Measurements from ENCODE around the gene ZNF24. TPM values are rescaled to one million over a fixed set of nuclear protein-coding genes. Genes with fewer than 3 reads are reported as not detected.

Gene ZNF24
- total RNA-seq, 4 donors from 2014 or later: 54.9 to 76.2 (median 58.1) TPM

DNA sequence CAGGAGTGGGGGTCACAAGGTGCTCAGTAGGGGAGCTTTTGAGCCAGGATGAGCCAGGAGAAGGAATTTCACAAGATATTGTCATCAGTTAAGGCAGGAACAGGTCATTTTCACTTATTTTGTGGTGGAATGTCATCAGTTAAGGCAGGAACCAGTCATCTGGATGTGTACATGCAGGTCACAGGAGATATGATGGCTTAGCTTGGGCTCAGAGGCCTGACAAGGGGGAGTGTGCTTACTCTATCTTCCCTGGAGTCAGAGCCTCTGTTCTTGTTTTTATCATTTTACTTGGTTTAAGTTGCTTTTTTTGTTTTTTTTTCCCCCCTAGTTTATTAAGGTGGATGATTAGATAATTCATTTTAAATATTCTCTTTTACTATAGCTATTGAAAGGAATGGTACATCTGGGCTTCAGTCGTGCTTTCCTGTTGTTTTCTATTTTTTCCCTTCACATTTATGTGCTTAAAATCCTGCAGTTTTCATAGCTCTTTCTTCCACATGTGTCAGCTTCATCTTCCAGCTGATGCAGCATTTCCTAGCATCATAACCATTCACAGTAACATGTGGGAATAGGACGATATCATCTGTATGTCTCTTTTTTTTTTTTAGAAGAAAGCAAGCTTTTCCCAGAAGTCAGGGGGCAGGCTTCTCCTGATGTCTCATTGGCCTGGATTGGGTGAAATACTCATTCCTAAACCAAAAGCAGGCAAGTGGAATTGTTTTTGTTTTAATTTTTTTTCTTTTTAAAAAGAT is 17.5 kb upstream of the ZNF24 start:
- H3K27me3 ChIP-seq: no peaks in the 10 kb centered on the region
- no peak overlapping the region for H3K4me3 ChIP-seq (replicated peaks in 1 of 3)
- WGBS, 2 donors: 77 to 81% methylated on average over 2 of the region's 2 CpGs
- H3K27ac ChIP-seq: no peak overlapping the region
- H3K9me3 ChIP-seq: no peaks in the 10 kb centered on the region
- intact Hi-C loops (cut with DNase I): no loop called here
- no peaks in the 10 kb centered on the region for H3K36me3 ChIP-seq
- no peak for TF ChIP-seq POLR2A (IDR thresholded peaks at IDR 0.05)
- TF ChIP-seq CTCF (IDR thresholded peaks at IDR 0.05): no peak
- H3K4me1 ChIP-seq: no peaks in the 10 kb centered on the region
- DNase-seq: no peak

DNA sequence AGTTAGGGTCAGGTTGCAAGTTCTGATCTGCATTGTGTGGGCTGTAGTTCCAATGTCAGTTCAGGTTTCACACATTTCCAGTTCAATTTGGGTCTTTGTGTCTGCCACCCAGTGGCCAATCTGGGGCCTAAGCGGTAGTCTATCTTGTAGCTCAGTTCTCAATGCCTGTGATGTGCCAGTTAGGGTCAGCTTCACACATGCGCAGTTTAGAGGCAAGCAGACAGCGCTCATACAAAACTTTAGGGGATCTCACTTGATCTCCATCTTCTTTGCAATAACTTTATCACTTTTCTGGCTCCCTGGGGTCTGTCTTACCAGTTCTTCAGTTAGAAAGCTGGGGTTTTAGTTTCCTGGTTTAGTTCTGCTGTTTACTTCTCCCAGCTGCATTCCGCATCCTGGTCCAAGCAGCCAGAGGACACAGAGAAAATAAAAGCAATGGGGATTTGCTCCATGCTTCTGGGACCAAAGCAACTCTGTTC is 11.0 kb upstream of the ZNF24 start:
- TF ChIP-seq CTCF (IDR thresholded peaks at IDR 0.05): peak; percentile 40 to 85 (median 70)
- no peak for TF ChIP-seq POLR2A (IDR thresholded peaks at IDR 0.05)
- Histone ChIP-seq H3K27ac (peak overlapping the region in 1 of 3 donors; percentile 17), H3K9me3 (no peaks in the 10 kb centered on the region), H3K4me1 (peaks cover 0 to 6% of the 10 kb centered on the region in 2 donors), H3K27me3 (no peaks in the 10 kb centered on the region), H3K4me3 (replicated peaks in 1 of 3) (no peak overlapping the region), H3K36me3 (no peaks in the 10 kb centered on the region)
- peak; percentile 81 to 82 for DNase-seq
- intact Hi-C loops (cut with DNase I): loop anchor here (2.0 kb wide), 1 partner anchor 124 kb away; no protein-coding TSS in a partner anchor
- 21 to 24% methylated on average over 4 of the region's 4 CpGs for WGBS, 2 donors

- H3K9me3 ChIP-seq: no peaks in the 10 kb centered on the region
- intact Hi-C loops (cut with DNase I): no loop called here
- peaks cover 0 to 6% of the 10 kb centered on the region in 2 donors for H3K4me1 ChIP-seq
- no peaks in the 10 kb centered on the region for H3K36me3 ChIP-seq
- no peaks in the 10 kb centered on the region for H3K27me3 ChIP-seq
- H3K27ac ChIP-seq: no peak overlapping the region
- TF ChIP-seq CTCF (IDR thresholded peaks at IDR 0.05) (no peak), POLR2A (IDR thresholded peaks at IDR 0.05) (no peak)
- DNase-seq: no peak
- H3K4me3 ChIP-seq (replicated peaks in 1 of 3): no peak overlapping the region
Measured at GRCh38 chr18:35352778-35353177, 8.6 kb upstream of the ZNF24 start.

GRCh38 chr18:35352283-35352682 is 8.1 kb upstream of the ZNF24 start:
- intact Hi-C loops (cut with DNase I): no loop called here

More at GRCh38 chr18:35352283-35352682, 8.1 kb upstream of the ZNF24 start:
- H3K9me3 ChIP-seq: no peaks in the 10 kb centered on the region
- H3K27ac ChIP-seq: no peak overlapping the region
- DNase-seq: no peak
- no peaks in the 10 kb centered on the region for H3K36me3 ChIP-seq
- TF ChIP-seq POLR2A (IDR thresholded peaks at IDR 0.05) (no peak), CTCF (IDR thresholded peaks at IDR 0.05) (no peak)
- no peaks in the 10 kb centered on the region for H3K27me3 ChIP-seq
- H3K4me3 ChIP-seq (replicated peaks in 1 of 3): no peak overlapping the region
- peaks cover 0 to 6% of the 10 kb centered on the region in 2 donors for H3K4me1 ChIP-seq
- WGBS, 2 donors: 76 to 88% methylated on average over 2 of the region's 2 CpGs
